Measurements from ENCODE around the gene TMIGD1.

DNA sequence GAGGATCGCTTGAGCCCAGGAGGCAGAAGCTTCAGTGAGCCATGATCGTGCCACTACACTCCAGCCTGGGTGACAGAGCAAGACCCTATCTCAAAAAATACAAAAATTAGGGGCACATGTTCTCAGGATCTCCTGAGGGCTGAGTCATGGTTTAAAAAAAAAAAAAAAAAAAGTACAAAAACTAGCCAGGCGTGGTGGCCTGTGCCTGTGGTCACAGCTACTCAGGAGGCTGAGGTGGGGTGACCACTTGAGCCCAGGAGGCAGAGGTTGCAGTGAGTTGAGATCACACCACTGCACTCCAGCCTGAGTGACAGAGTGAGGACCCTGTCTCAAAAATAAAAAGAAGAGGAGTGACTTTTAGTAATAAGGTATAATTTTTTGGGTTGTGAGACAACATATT is 59.0 kb downstream of the TMIGD1 start:
- TF ChIP-seq, protein P1, sequence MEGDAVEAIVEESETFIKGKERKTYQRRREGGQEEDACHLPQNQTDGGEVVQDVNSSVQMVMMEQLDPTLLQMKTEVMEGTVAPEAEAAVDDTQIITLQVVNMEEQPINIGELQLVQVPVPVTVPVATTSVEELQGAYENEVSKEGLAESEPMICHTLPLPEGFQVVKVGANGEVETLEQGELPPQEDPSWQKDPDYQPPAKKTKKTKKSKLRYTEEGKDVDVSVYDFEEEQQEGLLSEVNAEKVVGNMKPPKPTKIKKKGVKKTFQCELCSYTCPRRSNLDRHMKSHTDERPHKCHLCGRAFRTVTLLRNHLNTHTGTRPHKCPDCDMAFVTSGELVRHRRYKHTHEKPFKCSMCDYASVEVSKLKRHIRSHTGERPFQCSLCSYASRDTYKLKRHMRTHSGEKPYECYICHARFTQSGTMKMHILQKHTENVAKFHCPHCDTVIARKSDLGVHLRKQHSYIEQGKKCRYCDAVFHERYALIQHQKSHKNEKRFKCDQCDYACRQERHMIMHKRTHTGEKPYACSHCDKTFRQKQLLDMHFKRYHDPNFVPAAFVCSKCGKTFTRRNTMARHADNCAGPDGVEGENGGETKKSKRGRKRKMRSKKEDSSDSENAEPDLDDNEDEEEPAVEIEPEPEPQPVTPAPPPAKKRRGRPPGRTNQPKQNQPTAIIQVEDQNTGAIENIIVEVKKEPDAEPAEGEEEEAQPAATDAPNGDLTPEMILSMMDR (IDR thresholded peaks at IDR 0.05 in 8 of 11, conservative IDR thresholded peaks at IDR 0.05 in 3 of 11): no peak
- TF ChIP-seq POLR2A (IDR thresholded peaks at IDR 0.05) (no peak), POLR2AphosphoS5 (IDR thresholded peaks at IDR 0.05) (no peak)
